Panc1 (cell line): ENCODE data around the gene LRP4. TPM values are rescaled to one million over a fixed set of nuclear protein-coding genes. Genes with fewer than 3 reads are reported as not detected.

Source experiments
- ATAC-seq: fragments of 200-7000 bp; cut with Tn5 transposase; 2 replicates; pipeline ENCODE4 v1.9.1; 2020; ENCODE audit warnings: mild to moderate bottlenecking, moderate library complexity
- BruUV-seq: library from RNA; stranded (reverse); fragments of 400-500 nt; replicated peaks from 2 replicates; lab custom pipeline; 2021; lab: Mats Ljungman, UMichigan
- CTCF ChIA-PET: fragments of 300-600 bp; sonication (Branson Sonifier 250); formaldehyde crosslinking; loops from one replicate; lab custom pipeline; 2022; ENCODE audit warnings: antibody characterized with exemption; lab: Charles Lee
- POLR2A ChIA-PET: fragments of 300-600 bp; sonication (Branson Sonifier 250); formaldehyde crosslinking; loops from one replicate; lab custom pipeline; 2022; ENCODE audit warnings: antibody characterized with exemption; lab: Charles Lee
- DNase-seq: peaks from one replicate; pipeline ENCODE4 v3.0.0-alpha.2; 2010; ENCODE audit warnings: low read depth, low spot score
- H3K27ac ChIP-seq: 2 replicates; pipeline ENCODE4 v1.5.1; 2011; ENCODE audit warnings: mild to moderate bottlenecking, low read length, inconsistent platforms
- H3K27me3 ChIP-seq: fragments of 200-500 bp; sonication (Bioruptor generic); 2 replicates; pipeline ENCODE4 v1.6.0; 2014; ENCODE audit warnings: low read length, inconsistent platforms; ENCODE audit not compliant: control insufficient read depth, insufficient read depth
- H3K36me3 ChIP-seq: fragments of 200-500 bp; sonication (Bioruptor generic); 2 replicates; pipeline ENCODE4 v1.5.1; 2014; ENCODE audit warnings: inconsistent platforms, mild to moderate bottlenecking, low read length, moderate library complexity; ENCODE audit not compliant: control insufficient read depth, insufficient read depth
- H3K4me1 ChIP-seq: 2 replicates; pipeline ENCODE4 v1.5.1; 2011; ENCODE audit warnings: inconsistent platforms, mild to moderate bottlenecking, low read length, moderate library complexity; ENCODE audit not compliant: control insufficient read depth, insufficient read depth
- H3K4me3 ChIP-seq, 2 experiments: 2 replicates each; pipeline ENCODE4 v1.5.1; 2011 to 2012; ENCODE audit warnings: low read depth in 2 of 2, low read length in 2 of 2, mild to moderate bottlenecking in 2 of 2, inconsistent platforms in 1 of 2, moderate library complexity in 1 of 2
- H3K9me3 ChIP-seq: fragments of 200-500 bp; sonication (Bioruptor generic); 2 replicates; pipeline ENCODE4 v1.5.1; 2014; ENCODE audit warnings: low read depth, mild to moderate bottlenecking, inconsistent platforms, low read length, moderate library complexity; ENCODE audit not compliant: control insufficient read depth, insufficient read depth
- POLR2AphosphoS5 ChIP-seq: IDR thresholded peaks from 2 replicates; pipeline ENCODE4 v1.6.1; 2012; ENCODE audit warnings: mild to moderate bottlenecking, low read depth, low read length, moderate library complexity
- REST ChIP-seq, 2 experiments: IDR thresholded peaks; 2 replicates each; pipeline ENCODE4 v1.6.1; 2011 to 2012; ENCODE audit warnings: low read depth in 2 of 2, control low read depth in 1 of 2, low read length in 1 of 2, mild to moderate bottlenecking in 1 of 2, moderate library complexity in 1 of 2; ENCODE audit not compliant: insufficient read depth in 1 of 2
- SIN3A ChIP-seq: IDR thresholded peaks from 2 replicates; pipeline ENCODE4 v1.6.1; 2012; ENCODE audit warnings: low read depth, mild to moderate bottlenecking, low read length, moderate library complexity, borderline replicate concordance; ENCODE audit not compliant: insufficient read depth
- TCF7L2 ChIP-seq: IDR thresholded peaks from 2 replicates; pipeline ENCODE4 v1.6.1; 2011; ENCODE audit warnings: mild to moderate bottlenecking, low read depth, low read length, inconsistent platforms
- in situ Hi-C: cut with HindIII; loops from 2 replicates; pipeline ENCODE4 v1.10.0; 2016; ENCODE audit warnings: low sequenced_read_pairs, low pct_unique_long_range_greater_than_20kb
- intact Hi-C: fragments of 100-400 bp; cut with micrococcal nuclease; formaldehyde crosslinking; loops from one replicate; pipeline ENCODE4 v1.10.0; 2022; ENCODE audit not compliant: unreplicated experiment
- total RNA-seq: library from RNA; stranded (reverse); gene quantifications from one replicate; pipeline ENCODE4 v1.2.1, GENCODE V29; 2021; ENCODE audit not compliant: unreplicated experiment
- TF ChIP-seq, protein P1 (sequence below): fragments of 450-650 bp; IDR thresholded peaks from 2 replicates; pipeline ENCODE4 v1.5.1; 2017; ENCODE audit warnings: mild to moderate bottlenecking

Gene LRP4
- total RNA-seq, 1 experiment from 2014 or later = 11.7 TPM

GRCh38 chr11:46827995-46828394 is 90.4 kb downstream of the LRP4 start:
- H3K27me3 ChIP-seq = no peaks in the 10 kb centered on the region
- intact Hi-C loops (no loop called here), in situ Hi-C loops (no loop called here)
- CTCF ChIA-PET = no interaction called here
- no peak overlapping the region for H3K4me3 ChIP-seq
- POLR2A ChIA-PET = interaction anchor here (0.7 kb wide), 1 partner anchor 35 kb away, joined by 3 read pairs; no protein-coding TSS in a partner anchor
- no TSS peak for BruUV-seq
- peak overlapping the region; percentile 29 for H3K27ac ChIP-seq
- TF ChIP-seq TCF7L2 (no peak), POLR2AphosphoS5 (no peak), SIN3A (no peak), REST (IDR thresholded peaks at IDR 0.05; ENCODE audit: insufficient read depth in 1 of 2, low read depth in 2 of 2, low read length in 1 of 2) (no peak)
- TF ChIP-seq, protein P1, sequence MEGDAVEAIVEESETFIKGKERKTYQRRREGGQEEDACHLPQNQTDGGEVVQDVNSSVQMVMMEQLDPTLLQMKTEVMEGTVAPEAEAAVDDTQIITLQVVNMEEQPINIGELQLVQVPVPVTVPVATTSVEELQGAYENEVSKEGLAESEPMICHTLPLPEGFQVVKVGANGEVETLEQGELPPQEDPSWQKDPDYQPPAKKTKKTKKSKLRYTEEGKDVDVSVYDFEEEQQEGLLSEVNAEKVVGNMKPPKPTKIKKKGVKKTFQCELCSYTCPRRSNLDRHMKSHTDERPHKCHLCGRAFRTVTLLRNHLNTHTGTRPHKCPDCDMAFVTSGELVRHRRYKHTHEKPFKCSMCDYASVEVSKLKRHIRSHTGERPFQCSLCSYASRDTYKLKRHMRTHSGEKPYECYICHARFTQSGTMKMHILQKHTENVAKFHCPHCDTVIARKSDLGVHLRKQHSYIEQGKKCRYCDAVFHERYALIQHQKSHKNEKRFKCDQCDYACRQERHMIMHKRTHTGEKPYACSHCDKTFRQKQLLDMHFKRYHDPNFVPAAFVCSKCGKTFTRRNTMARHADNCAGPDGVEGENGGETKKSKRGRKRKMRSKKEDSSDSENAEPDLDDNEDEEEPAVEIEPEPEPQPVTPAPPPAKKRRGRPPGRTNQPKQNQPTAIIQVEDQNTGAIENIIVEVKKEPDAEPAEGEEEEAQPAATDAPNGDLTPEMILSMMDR = no peak
- DNase-seq (no peak), ATAC-seq (no peak)
- H3K9me3 ChIP-seq = no peaks in the 10 kb centered on the region
- H3K36me3 ChIP-seq = no peaks in the 10 kb centered on the region
- H3K4me1 ChIP-seq = peaks cover 43% of the 10 kb centered on the region

DNA sequence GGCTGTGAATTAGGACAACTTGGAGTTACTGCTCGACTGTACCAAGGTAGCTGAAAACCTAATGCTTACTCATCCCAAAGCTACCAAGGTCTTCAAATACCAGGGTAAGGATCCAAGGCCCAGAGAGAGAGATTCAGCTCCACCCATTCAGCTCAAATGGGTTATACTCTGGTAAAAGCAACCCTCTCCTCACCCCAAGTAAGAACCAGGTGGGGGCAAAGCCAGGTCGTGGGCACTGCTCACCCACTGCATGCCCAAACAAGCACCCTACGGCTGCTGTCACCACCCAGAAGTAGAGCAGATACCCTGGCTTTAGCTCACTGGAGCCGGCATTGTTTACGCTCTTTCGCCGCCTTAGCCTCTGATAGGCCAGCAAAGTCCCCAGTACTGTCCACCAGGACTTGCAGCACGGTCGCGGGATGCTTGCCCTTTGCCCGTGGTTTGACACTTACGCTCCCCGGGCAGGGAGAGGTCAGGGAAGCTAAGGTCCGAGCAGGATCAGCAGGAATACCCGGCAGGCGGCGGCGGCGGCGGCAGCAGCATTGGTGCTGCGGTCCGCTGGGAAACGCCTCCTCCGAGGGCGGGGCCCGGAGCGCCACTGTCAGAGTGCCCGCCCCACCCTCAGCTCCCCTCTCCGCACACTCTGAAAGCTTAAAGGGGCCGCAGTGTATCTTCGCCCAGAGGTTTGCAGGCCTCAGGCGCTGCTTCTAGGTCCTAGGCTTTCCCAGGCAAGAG is 91.9 kb downstream of the LRP4 start:
- intact Hi-C loops = no loop called here
- POLR2A ChIA-PET = interaction anchor here (0.6 kb wide), 1 partner anchor 361 kb away, joined by 4 read pairs; no protein-coding TSS in a partner anchor
- no TSS peak for BruUV-seq

More for the DNA sequence above, 91.9 kb downstream of the LRP4 start:
- CTCF ChIA-PET = no interaction called here
- H3K4me1 ChIP-seq = peaks cover 37% of the 10 kb centered on the region
- in situ Hi-C loops = no loop called here
- peak overlapping the region; percentile 60 for H3K27ac ChIP-seq
- peak; percentile 99 for ATAC-seq
- TF ChIP-seq SIN3A = no peak
- H3K27me3 ChIP-seq = no peaks in the 10 kb centered on the region
- no peaks in the 10 kb centered on the region for H3K9me3 ChIP-seq
- no peaks in the 10 kb centered on the region for H3K36me3 ChIP-seq
- peak overlapping the region; percentile 45 to 54 for H3K4me3 ChIP-seq
- DNase-seq = no peak
